Activated CD4-positive, alpha-beta T cell treated with anti-CD3 and anti-CD28 coated beads, Interleukin-2, amount 50 U/mL, for 4 hours (primary cell): Measurements from ENCODE around the gene BOK.
"Not testable (repeated sequence)": the region's sequence is repeated elsewhere in the genome, so short reads cannot be mapped to it uniquely, and the experiment has no call there.

Experiments used
- DNase-seq, 2 experiments: peaks; one replicate each; pipeline ENCODE4 v3.0.0-alpha.2; 2020

Gene BOK

DNA sequence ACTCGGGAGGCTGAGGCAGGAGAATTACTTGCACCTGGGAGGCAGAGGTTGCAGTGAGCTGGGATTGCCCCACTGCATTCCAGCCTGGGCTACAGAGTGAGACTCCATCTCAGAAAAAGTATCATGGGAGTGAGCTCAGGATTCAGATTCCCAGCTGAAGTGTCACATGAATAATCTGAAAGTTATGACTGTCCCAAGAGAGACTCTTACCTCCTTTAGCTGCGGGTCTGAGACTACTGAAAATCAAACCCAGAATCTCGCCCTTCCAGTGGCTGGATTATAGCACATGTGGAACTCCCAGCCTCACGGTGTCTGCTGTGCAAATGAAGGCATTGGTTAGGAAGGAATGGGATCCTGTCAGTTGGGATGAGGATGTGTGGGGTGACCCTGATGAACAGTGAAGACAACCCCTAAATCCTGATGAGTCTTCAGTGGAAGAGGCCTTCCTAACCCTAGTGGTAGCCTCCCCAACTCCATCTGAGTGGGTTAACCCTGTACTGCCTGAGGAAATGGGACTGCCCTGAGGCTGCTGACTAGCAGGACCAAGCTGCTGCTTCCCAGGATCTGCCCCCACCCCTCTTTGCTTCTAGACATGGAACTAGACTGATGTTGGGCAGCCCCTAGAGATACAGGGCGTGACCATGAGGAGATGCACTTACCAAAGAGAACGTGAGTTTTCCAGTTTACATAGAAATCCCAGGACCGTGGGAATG lies 16.5 kb downstream of the BOK start:
- DNase-seq, result no peak

DNA sequence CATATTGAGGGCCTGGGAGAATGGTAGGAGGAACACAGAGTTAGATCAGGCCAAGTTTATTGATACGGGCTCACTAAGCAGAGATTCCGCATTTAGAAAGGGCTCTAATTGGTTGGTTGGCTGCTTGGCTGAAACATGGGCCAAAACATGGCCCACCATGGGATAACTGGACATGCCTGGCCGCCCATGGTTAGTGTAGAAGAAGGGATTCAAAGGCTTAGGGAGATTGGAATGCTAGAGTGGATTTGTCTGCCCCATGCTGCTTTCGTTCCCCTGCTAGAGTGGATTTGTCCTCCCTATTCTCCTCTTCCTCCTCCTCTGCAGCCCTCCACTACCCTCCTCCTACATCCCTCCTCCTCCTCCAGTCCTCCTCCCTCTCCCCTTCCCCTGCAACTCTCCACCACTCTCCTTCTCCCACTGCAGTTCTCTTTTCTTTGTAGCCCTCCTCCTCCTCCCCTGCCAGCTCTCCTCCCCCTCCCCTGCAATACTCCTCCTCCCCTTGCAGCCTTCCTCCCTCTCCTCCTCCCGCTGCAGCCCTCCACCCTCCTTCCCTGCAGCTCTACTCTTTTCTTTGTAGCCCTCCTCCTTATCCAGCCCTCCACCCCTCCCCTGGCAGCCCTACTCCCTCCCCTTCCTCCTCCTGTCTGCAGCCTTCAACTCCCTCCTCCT lies 17.2 kb downstream of the BOK start:
- DNase-seq, result no peak

DNA sequence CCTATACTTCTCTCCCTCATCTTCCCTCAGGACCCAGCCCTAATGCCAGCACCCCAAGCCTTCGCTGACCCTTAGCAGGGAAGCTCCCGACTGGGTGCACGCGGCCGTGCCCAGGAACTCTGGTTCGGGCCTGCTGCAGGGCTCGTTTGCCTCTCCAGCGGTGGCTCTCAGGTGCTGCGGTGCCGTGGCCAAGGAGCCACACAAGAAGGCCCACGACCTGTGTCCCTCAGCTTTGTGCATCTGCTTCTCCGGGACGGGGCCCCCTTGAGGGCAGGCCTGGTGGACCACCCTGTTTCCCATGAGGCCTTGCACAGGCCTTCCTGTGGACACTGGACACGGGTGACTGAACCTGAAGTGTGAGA lies 17.7 kb downstream of the BOK start:
- DNase-seq, result no peak

GRCh38 chr2:241577413-241578122 lies 19.0 kb downstream of the BOK start:
- DNase-seq, result no peak

GRCh38 chr2:241579281-241579680 lies 20.7 kb downstream of the BOK start:
- no peak for DNase-seq

DNA sequence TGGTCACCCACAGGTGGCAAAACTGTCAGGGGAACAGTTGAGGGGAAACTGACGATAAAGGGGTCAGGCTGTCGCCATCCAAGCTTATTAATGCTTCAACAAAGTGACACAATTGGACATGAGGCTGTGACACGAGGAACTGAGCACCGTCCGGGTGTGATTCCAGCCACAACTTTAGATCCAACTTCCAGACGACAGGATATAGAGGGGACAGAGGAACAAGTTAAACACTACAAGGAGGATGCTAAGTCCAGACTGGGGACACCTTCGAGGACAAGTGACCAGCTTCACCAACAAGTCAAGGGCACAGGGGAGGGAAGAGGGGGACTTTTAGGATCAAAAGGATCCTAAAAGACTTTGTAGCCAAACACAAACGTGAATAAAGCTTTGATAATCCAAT lies 23.8 kb downstream of the BOK start:
- DNase-seq, result no peak

DNA sequence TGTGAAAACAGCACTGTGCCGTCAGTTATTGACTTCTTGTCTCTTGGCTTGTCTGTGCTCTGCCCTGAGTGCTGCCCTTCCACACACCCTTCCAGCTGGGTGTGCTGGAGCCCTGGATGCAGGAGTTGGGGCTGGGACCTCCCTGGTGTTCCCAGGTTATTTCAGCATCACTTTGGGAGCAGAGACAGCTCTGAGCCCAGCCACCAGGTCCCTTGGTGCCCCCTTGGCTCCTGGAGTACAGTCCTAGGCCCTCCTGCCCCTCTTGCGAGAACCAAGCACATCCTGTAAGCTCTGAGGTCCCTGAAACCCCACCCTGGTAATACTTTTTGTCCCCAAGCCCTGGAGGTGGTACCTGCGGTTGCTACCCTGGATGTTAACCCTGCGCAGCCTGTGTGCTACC lies 24.3 kb downstream of the BOK start:
- DNase-seq, result no peak

- DNase-seq, result no peak
Observed at GRCh38 chr2:241584436-241584835, 25.9 kb downstream of the BOK start.

DNA sequence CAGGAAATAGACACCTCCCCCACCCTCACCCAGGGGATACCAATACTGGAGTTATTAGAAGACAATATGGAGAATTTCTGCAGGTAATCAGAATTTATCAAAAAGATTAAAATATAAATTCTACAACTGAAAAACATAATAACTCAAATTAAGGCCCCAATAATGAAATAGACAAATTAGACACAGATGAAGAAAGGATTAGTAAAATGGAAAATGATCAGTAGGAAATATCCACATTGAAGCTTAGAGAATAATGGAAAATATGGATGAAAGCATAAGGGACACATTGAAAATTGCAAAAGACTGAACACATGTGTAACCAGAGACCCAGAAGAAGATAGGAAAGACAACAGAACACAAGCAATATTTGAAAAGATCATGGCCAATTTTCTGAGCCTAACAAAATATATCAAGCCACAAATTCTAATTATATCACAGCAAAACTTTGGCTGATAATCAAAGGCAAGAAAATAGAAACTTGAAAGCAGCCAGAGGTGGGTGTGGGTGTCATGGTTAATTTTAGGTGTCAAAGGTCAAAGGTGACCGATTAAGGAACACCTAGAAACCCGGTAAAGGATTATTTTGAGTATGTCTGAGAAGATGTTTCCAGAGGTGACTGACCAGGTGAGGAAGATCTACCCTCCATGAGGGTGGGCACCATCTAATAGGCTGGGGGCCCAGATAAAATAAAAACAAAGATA lies 28.2 kb downstream of the BOK start:
- DNase-seq, result no peak

- not testable (repeated sequence) for DNase-seq
Observed at GRCh38 chr2:241589863-241590262, 31.3 kb downstream of the BOK start.

DNA sequence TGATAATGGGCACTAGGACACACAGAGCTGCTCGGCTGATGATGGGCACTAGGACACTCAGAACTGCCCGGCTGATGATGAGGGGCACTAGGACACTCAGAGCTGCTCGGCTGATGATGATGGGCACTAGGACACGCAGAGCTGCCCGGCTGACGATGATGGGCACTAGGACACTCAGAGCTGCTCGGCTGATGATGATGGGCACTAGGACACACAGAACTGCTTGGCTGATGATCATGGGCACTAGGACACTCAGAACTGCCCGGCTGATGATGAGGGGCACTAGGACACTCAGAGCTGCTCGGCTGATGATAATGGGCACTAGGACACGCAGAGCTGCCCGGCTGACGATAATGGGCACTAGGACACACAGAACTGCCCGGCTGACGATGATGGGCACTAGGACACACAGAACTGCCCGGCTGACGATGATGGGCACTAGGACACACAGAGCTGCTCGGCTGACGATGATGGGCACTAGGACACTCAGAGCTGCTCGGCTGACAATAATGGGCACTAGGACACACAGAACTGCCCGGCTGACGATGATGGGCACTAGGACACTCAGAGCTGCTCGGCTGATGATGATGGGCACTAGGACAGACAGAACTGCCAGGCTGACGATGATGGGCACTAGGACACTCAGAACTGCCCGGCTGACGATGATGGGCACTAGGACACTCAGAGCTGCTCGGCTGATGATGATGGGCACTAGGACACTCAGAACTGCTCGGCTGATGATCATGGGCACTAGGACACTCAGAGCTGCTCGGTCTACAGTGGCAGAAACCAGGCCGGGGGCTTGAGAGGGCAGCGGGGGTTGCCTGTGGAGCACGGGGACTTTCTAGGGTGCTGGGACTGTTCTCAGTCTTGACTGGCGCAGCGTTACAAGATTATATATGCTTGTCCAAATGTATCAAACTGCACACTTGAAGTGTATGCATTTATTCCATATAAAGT lies 32.2 kb downstream of the BOK start:
- not testable (repeated sequence) for DNase-seq

- no peak for DNase-seq
Observed at GRCh38 chr2:241592126-241592845, 33.7 kb downstream of the BOK start.

- DNase-seq, result no peak
Observed at GRCh38 chr2:241593271-241593670, 34.7 kb downstream of the BOK start.

- DNase-seq, result peak in 1 of 2 experiments; percentile 15
Observed at GRCh38 chr2:241595600-241596140, 37.1 kb downstream of the BOK start.

- no peak for DNase-seq
Observed at GRCh38 chr2:241597561-241597960, 39.0 kb downstream of the BOK start.

- DNase-seq, result no peak
Observed at GRCh38 chr2:241598061-241598460, 39.5 kb downstream of the BOK start.

- DNase-seq, result no peak
Observed at GRCh38 chr2:241598487-241598886, 39.9 kb downstream of the BOK start.

DNA sequence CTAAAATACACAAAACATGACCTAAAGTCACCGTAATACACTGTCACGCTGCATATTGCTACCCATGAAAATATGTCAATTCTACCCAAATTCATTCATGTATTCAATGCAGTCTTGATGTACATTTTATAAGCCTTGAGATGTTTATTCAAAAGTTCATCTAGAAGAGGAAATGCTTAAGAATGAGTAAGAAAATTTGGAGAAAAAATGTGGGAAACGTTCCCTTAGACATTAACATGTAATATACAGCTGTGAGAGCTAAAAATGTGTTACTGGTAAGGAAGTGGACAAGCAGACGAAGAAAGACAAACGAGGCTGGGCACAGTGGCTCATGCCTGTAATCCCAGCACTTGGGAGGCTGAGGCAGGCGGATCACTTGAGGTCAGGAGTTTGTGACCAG lies 41.1 kb downstream of the BOK start:
- no peak for DNase-seq

GRCh38 chr2:241601841-241602240 lies 43.3 kb downstream of the BOK start:
- DNase-seq, result no peak

DNA sequence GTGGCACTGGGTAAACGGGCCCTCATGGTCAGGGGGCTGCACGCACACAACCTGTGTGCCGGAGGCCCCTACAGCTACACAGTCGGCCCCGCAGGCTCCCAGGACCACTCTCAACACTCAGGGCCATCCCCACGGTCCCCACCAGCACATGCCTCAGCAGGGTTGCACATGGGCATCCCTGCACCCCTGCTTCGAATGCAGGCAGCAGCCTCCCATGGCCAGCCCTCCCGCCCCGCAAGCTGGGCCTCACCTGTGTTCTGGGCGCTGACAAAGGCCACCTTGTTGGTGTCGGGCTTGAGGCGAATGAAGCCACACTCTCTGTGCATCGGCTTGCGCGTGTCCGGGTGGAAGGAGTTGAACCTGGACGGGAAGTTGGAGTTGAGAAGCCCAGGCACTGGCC lies 44.2 kb downstream of the BOK start:
- no peak for DNase-seq

GRCh38 chr2:241603686-241604085 lies 45.1 kb downstream of the BOK start:
- DNase-seq, result no peak
